ENCODE measurements around the gene SLC25A21. TPM values are rescaled to one million over a fixed set of nuclear protein-coding genes. Genes with fewer than 3 reads are reported as not detected.

Gene SLC25A21
- total and polyA plus RNA-seq, 2 of the 13 experiments (the other 11 are each of a cell fraction or from before 2014, with no cell fraction given), result 1.9 to 2.9 TPM

DNA sequence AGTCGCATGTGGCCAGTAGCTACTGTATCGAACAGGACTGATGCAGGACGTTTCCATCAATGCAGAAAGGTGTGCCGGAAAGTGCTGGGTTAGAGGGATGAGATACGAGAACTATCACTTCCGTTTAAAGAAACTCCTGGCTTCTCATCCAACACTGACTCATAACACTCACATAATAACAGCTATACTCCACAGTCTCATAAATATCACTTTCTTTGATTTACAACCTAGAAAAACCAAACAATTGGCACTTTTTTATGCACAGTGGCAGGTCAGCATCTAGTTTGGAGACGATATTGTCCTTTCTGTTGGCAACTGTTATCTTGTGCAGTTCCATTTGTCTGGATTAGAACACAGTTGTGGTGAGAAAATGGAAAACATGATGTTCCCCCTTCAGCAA is 43.4 kb downstream of the SLC25A21 start (continued):
- TF ChIP-seq ZNF639 (CRISPR knock-in tag; conservative IDR thresholded peaks at IDR 0.05) (no peak), BRD4 (CRISPR knock-in tag; IDR thresholded peaks at IDR 0.05) (no peak), ZNF543 (CRISPR knock-in tag; IDR thresholded peaks at IDR 0.05) (no peak), NFIC (IDR thresholded peaks at IDR 0.05; ENCODE audit: low read length) (no peak)

- Histone ChIP-seq H3K36me3 (replicated peaks in 1 of 2; ENCODE audit: control insufficient read depth in 1 of 2, insufficient read depth in 2 of 2, low read length in 2 of 2) (no peaks in the 10 kb centered on the region), H3K4me2 (ENCODE audit: low read depth, low read length) (no peak overlapping the region), H3K4me1 (ENCODE audit: insufficient read depth, low read length) (no peaks in the 10 kb centered on the region), H2AFZ (ENCODE audit: low read length) (no peak overlapping the region), H3K4me3 (replicated peaks in 1 of 3; ENCODE audit: insufficient read depth in 1 of 3, low read depth in 2 of 3, low read length in 3 of 3) (no peak overlapping the region), H3K27ac (ENCODE audit: extremely low read length, insufficient read depth, low read length) (no peak overlapping the region), H3K9me3 (ENCODE audit: low read length) (no peaks in the 10 kb centered on the region), H4K20me1 (ENCODE audit: insufficient read depth, low read length) (no peaks in the 10 kb centered on the region), H3K27me3 (ENCODE audit: control insufficient read depth in 1 of 2, insufficient read depth in 2 of 2, low read length in 2 of 2) (no peaks in the 10 kb centered on the region), H3K79me2 (ENCODE audit: insufficient read depth, low read length) (no peaks in the 10 kb centered on the region), H3K9ac (ENCODE audit: insufficient read depth, low read depth, low read length) (no peak overlapping the region)
- peak; percentile 41 for DNase-seq (ENCODE audit: low spot score)
- no peak for FAIRE-seq
- 35% methylated on average over 3 of the region's 3 CpGs for WGBS (ENCODE audit: low lambda C conversion rate)
- in situ Hi-C loops (cut with HindIII; ENCODE audit: extremely low pct_ligation_motif_present, low pct_unique_long_range_greater_than_20kb) (no loop called here), intact Hi-C loops (cut with micrococcal nuclease; ENCODE audit: unreplicated experiment) (no loop called here)
- ChIA-PET POLR2A (no interaction called here), CTCF (ENCODE audit: low intra/inter-chr PET ratio, low total read pairs) (no interaction called here)
- no TSS peak for BruUV-seq (replicated peaks)
- TF ChIP-seq STAG1 (CRISPR knock-in tag; IDR thresholded peaks at IDR 0.05) (peak; percentile 55), CTCF (CRISPR knock-in tag; IDR thresholded peaks at IDR 0.05) (peak; percentile 62), ZNF562 (CRISPR knock-in tag; IDR thresholded peaks at IDR 0.05; ENCODE audit: borderline replicate concordance) (0 out of 2 replicates have a peak, but pooled peaks have one; percentile 39), ZFP36L2 (CRISPR knock-in tag; IDR thresholded peaks at IDR 0.05) (no peak)
- ATAC-seq, result peak; percentile 81
Observed at GRCh38 chr14:37124614-37125013, 47.8 kb downstream of the SLC25A21 start.
